ENCODE results near the gene PTOV1.

The PTOV1 gene

DNA sequence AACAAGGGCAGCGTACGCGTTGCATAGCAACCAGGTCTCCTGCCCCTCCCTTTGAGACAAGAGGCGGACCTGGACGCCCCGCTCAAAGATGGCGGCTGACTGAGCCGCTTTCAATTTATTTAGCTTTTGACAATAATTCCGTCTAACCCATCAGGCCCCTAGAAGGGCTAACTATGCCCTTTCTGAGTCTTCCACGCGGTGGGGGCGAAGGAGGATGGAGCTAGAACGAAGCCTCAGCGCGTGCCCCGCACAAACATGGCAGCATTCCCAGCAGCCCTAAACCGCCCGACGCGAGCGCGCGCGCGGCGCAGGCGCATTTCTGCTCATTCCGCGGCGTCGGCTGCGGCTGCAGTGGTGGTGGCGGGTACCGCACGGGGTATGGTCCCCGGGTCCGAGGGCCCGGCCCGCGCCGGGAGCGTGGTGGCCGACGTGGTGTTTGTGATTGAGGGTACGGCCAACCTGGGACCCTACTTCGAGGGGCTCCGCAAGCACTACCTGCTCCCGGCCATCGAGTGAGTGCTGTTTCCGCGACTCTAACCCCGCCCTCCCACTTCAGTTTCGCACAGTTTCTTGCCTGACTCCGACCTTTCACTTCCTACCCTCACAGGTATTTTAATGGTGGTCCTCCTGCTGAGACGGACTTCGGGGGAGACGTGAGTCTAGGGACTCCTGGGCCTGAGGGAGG, 32.9 kb upstream of the PTOV1 start, which contains the start of gene MED25:
TSS of gene MED25 (plus strand) at position 326 of the 685 bp plus-strand sequence. CDS start at position 379, 53 bp downstream.
- TF ChIP-seq, protein P1, sequence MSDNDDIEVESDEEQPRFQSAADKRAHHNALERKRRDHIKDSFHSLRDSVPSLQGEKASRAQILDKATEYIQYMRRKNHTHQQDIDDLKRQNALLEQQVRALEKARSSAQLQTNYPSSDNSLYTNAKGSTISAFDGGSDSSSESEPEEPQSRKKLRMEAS (IDR thresholded peaks at IDR 0.05) = peak; percentile 81
- peak; percentile 100 for TF ChIP-seq YY1 (IDR thresholded peaks at IDR 0.05; ENCODE audit: low read depth)
- TF ChIP-seq TCF12 (IDR thresholded peaks at IDR 0.05; ENCODE audit: low read depth) = no peak
- TF ChIP-seq EGR1 (IDR thresholded peaks at IDR 0.05) = peak; percentile 90
- TF ChIP-seq NFIC (IDR thresholded peaks at IDR 0.05) = no peak
- TF ChIP-seq CREB1 (IDR thresholded peaks at IDR 0.05; ENCODE audit: low read depth) = peak; percentile 39
- no peak for TF ChIP-seq CEBPB (IDR thresholded peaks at IDR 0.05)
- TF ChIP-seq TEAD4 (IDR thresholded peaks at IDR 0.05) = 0 out of 2 replicates have a peak, but pooled peaks have one; percentile 29
- TF ChIP-seq ZBTB7A (IDR thresholded peaks at IDR 0.05; ENCODE audit: low read depth) = no peak
- TF ChIP-seq TAF1 (IDR thresholded peaks at IDR 0.05; ENCODE audit: low read depth) = peak; percentile 51

DNA sequence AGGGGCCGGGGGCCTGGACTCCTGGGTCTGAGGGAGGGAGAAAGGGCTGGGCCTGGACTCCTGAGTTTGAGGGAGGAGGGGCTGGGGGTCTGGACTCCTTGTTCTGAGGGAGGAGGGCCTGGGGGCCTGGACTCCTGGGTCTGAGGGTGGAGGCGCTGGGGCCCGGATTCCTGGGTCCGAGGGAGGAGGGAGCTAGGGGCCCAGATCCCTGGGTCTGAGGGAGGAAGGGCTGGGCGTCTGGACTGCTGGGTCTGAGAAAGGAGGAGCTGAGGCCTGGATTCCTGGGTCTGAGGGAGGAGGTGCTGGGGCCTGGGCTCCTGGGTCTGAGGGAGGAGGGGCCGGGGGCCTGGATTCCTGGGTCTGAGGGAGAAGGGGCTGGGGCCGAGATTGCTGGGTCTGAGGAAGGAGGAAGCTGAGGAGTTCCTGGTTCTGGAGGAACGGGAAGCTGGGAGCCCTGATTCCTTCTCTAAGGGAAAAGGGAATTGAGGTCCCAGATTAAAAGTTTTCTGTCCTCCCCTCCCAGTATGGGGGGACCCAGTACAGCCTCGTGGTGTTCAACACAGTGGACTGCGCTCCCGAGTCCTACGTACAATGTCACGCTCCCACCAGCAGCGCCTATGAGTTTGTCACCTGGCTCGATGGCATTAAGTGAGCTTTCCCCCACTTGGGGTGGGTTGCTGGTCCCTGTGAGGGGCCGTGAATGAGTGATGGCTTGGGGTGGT, 32.1 kb upstream of the PTOV1 start:
- TF ChIP-seq, protein P1 (IDR thresholded peaks at IDR 0.05) = no peak
- TF ChIP-seq TEAD4 (IDR thresholded peaks at IDR 0.05) = no peak
- TF ChIP-seq, protein P2, sequence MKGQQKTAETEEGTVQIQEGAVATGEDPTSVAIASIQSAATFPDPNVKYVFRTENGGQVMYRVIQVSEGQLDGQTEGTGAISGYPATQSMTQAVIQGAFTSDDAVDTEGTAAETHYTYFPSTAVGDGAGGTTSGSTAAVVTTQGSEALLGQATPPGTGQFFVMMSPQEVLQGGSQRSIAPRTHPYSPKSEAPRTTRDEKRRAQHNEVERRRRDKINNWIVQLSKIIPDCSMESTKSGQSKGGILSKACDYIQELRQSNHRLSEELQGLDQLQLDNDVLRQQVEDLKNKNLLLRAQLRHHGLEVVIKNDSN (IDR thresholded peaks at IDR 0.05) = no peak
- 0 out of 2 replicates have a peak, but pooled peaks have one; percentile 8 for TF ChIP-seq ZBTB7A (IDR thresholded peaks at IDR 0.05; ENCODE audit: low read depth)

DNA sequence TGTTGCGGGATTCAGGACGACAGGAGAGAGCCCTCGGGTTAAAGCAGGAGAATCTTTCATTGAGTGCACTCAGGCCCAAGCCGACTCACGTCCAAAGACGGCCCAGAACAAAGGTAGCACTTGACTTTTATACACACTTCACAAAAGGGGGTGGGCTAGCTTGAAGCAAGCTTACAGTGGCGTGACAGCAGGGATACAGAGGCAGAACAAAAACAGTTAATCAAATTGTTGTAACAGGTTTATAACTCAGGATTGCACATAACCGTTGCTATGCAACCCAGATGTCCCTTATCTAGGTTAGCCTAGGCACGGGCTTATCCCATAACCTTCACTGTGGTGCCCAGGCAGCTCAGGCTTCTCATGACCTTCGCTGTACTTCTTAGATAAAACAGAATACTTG, 30.8 kb upstream of the PTOV1 start:
- TF ChIP-seq EGR1 (IDR thresholded peaks at IDR 0.05) = no peak
- TF ChIP-seq, protein P3, sequence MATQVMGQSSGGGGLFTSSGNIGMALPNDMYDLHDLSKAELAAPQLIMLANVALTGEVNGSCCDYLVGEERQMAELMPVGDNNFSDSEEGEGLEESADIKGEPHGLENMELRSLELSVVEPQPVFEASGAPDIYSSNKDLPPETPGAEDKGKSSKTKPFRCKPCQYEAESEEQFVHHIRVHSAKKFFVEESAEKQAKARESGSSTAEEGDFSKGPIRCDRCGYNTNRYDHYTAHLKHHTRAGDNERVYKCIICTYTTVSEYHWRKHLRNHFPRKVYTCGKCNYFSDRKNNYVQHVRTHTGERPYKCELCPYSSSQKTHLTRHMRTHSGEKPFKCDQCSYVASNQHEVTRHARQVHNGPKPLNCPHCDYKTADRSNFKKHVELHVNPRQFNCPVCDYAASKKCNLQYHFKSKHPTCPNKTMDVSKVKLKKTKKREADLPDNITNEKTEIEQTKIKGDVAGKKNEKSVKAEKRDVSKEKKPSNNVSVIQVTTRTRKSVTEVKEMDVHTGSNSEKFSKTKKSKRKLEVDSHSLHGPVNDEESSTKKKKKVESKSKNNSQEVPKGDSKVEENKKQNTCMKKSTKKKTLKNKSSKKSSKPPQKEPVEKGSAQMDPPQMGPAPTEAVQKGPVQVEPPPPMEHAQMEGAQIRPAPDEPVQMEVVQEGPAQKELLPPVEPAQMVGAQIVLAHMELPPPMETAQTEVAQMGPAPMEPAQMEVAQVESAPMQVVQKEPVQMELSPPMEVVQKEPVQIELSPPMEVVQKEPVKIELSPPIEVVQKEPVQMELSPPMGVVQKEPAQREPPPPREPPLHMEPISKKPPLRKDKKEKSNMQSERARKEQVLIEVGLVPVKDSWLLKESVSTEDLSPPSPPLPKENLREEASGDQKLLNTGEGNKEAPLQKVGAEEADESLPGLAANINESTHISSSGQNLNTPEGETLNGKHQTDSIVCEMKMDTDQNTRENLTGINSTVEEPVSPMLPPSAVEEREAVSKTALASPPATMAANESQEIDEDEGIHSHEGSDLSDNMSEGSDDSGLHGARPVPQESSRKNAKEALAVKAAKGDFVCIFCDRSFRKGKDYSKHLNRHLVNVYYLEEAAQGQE (IDR thresholded peaks at IDR 0.05; ENCODE audit: low read depth) = no peak
- no peak for TF ChIP-seq TEAD4 (IDR thresholded peaks at IDR 0.05)
- TF ChIP-seq YY1 (IDR thresholded peaks at IDR 0.05; ENCODE audit: low read depth) = no peak
- no peak for TF ChIP-seq EP300 (IDR thresholded peaks at IDR 0.05; ENCODE audit: borderline replicate concordance)
- no peak for TF ChIP-seq NFIC (IDR thresholded peaks at IDR 0.05)
- no peak for TF ChIP-seq TAF1 (IDR thresholded peaks at IDR 0.05; ENCODE audit: low read depth)
- TF ChIP-seq, protein P1 (IDR thresholded peaks at IDR 0.05) = no peak
- no peak for TF ChIP-seq CREB1 (IDR thresholded peaks at IDR 0.05; ENCODE audit: low read depth)
- no peak for TF ChIP-seq RAD21 (IDR thresholded peaks at IDR 0.05; ENCODE audit: low read depth)
- TF ChIP-seq CEBPB (IDR thresholded peaks at IDR 0.05) = no peak
- no peak for TF ChIP-seq FOXM1 (IDR thresholded peaks at IDR 0.05; ENCODE audit: borderline replicate concordance, low read depth)
- TF ChIP-seq TCF12 (IDR thresholded peaks at IDR 0.05; ENCODE audit: low read depth) = no peak
- TF ChIP-seq ZBTB7A (IDR thresholded peaks at IDR 0.05; ENCODE audit: low read depth) = no peak
- TF ChIP-seq, protein P2 (IDR thresholded peaks at IDR 0.05) = no peak

DNA sequence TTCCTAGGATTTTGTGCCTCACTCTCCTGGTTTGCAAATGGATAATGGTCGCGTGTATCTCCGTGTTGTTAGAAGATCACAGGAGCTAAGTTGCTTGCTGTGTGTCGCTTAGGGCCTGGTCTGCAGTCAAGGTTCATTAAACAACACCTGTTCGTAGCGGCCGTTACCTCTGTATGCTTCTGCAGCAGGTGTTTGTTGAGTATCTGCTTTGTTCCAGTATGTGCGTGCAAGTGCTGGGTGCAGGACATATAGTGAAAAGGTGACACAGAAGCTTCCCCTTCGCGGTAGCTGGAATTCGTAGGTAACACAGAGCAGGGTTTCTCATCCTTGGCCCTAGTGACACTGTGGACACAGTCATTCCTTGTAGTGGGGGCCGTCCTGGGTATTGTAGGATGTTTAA, 27.5 kb upstream of the PTOV1 start:
- TF ChIP-seq, protein P1 (IDR thresholded peaks at IDR 0.05) = no peak
- no peak for TF ChIP-seq NFIC (IDR thresholded peaks at IDR 0.05)
- TF ChIP-seq EGR1 (IDR thresholded peaks at IDR 0.05) = no peak
- TF ChIP-seq TCF12 (IDR thresholded peaks at IDR 0.05; ENCODE audit: low read depth) = no peak
- TF ChIP-seq ZBTB7A (IDR thresholded peaks at IDR 0.05; ENCODE audit: low read depth) = no peak
- TF ChIP-seq CREB1 (IDR thresholded peaks at IDR 0.05; ENCODE audit: low read depth) = no peak
- no peak for TF ChIP-seq FOXM1 (IDR thresholded peaks at IDR 0.05; ENCODE audit: borderline replicate concordance, low read depth)
- TF ChIP-seq CEBPB (IDR thresholded peaks at IDR 0.05) = no peak
- TF ChIP-seq RAD21 (IDR thresholded peaks at IDR 0.05; ENCODE audit: low read depth) = no peak
- TF ChIP-seq, protein P2 (IDR thresholded peaks at IDR 0.05) = no peak
- TF ChIP-seq TEAD4 (IDR thresholded peaks at IDR 0.05) = no peak
- no peak for TF ChIP-seq TAF1 (IDR thresholded peaks at IDR 0.05; ENCODE audit: low read depth)
- TF ChIP-seq YY1 (IDR thresholded peaks at IDR 0.05; ENCODE audit: low read depth) = no peak
- TF ChIP-seq, protein P3 (IDR thresholded peaks at IDR 0.05; ENCODE audit: low read depth) = no peak
- no peak for TF ChIP-seq EP300 (IDR thresholded peaks at IDR 0.05; ENCODE audit: borderline replicate concordance)
